NCI-H226 (cell line): Measurements from ENCODE around the gene PDXK.
"Not testable (repeated sequence)": the region's sequence is repeated elsewhere in the genome, so short reads cannot be mapped to it uniquely, and the experiment has no call there.

ENCODE experiments used
- DNase-seq: peaks from one replicate; pipeline ENCODE4 v3.0.0-alpha.2; 2015

The PDXK gene

DNA sequence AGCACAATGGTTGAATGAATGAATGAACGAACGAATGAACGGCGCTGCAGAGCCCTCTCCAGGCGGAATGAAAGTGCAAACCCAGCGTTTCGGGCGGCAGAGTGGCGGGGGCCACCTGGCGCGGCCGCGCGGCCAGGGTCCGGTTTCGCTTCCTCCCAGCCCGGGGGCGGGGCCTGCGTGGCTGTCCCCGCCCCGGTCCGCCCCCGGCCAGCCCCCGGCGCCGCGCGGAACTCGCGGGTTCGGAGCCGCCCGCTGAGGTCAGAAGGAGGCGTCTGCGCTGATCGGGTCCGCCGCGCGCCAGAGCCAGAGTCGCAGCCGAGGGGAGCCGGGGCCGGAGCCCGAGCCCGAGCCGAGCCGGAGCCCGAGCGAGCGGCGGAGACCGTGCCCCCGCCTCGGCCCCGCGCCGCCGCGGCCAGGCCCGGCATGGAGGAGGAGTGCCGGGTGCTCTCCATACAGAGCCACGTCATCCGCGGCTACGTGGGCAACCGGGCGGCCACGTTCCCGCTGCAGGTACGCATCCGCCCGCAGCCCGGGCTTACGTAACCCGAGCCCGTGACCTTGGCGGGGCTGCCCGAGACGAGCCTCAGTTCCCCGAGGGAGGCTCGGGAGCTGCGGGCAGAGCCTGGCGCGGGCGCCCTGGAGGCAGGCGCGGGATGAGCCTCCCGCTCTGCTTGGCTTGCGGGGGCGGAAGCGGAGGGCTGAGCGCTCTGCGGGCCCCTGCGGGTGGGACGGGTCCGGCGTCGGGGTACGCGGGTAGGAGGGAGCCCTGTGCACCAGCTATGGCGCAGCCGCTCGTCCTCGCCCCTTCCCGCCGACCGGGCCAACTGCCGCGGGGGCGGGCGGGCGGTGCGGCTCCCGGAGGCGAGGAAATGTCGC lies at the start of gene PDXK:
PDXK (plus strand) TSS at position 258 of the 876 bp plus-strand sequence; CDS start at position 424, 166 bp downstream.
- DNase-seq, result peak; percentile 76

DNA sequence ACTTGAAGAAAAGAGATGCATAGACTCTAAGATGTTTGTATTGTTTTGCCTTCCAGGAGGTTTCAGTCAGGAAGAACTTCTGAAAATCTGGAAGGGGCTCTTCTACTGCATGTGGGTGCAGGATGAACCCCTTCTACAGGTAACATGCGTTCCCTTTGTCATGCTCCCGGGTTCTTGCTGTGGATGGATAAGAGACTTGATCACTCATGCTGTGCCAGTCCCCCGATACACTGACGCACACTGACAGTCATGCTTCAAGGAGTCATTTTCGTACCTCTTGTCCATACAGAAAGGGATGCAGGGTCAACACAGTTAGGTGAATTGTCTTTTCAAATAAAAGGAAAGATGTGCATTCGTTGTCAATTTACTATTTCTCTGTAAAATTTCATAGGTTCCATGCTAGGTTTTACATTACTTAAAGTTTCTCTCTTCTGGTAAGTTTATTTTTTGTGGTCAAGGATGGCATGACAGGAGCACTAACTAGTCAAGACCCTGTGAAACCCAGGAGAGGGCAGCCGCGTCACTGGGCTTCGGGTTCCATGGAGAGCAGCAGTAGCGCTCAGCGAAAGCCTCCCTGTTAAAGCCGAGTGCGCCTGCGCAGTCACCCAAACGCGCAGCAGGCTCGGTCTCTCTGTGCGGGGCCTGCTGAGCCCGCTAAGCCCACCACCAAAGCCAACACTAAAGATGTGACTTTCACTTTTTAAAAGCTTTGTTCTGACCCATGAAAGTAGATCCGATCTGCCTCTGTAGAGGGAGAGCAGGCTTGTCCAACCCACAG lies 48.9 kb upstream of the PDXK start:
- DNase-seq, result no peak

DNA sequence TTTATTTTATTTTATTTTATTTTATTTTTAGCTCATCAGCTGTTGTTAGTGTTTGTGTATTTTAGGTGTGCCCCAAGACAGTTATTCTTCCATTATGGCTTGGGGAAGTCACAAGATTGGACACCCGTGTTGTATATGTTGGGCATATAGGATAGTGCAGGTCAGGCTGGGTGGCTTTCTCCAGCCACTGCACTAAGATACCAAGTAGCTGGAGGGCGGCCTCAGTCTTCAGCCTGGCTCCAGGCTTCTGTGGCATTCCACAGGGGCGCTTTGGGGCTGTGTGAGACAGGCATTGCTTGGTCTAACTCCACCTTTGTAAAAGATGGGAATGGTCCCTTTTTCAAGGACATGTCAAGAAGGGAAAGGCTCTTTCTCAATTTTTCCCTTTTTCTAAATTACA lies 43.1 kb upstream of the PDXK start:
- no peak for DNase-seq

DNA sequence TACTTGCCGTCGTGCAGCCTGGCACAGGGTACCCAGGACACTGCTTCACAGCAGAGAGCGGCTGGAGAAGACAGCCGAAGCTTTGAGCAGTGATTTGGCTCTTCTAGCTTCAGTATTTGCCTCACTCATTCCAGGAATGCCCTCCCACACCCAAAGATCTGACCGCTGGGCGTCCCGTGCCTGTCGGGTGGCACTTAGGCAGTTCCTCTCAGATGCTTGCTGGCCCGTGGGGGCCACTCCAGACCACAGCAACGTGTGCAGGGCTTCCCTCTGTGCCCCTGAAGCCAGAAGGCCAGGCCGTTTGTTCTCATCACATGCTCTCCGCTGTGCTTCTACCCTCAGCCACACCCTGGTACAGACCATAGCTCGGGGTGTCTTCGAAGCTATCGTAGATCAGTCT lies 42.5 kb upstream of the PDXK start:
- DNase-seq, result no peak

DNA sequence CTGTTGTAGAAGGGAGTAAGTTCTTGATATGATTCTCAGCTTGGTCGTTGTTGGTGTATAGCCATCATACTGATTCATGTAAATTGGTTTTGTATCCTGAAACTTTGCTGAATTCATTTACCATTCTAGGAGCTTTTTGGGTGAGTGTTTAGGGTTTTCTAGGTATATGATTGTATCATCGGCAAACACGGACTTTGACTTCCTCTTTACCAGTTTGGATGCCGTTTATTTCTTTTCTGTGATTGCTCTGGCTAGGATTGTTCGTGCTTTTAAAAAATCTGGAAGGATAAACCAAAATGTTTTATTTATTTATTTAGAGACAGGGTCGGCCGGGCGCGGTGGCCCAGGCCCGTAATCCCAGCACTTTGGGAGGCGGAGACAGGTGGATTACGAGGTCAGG lies 39.0 kb upstream of the PDXK start:
- DNase-seq, result no peak

DNA sequence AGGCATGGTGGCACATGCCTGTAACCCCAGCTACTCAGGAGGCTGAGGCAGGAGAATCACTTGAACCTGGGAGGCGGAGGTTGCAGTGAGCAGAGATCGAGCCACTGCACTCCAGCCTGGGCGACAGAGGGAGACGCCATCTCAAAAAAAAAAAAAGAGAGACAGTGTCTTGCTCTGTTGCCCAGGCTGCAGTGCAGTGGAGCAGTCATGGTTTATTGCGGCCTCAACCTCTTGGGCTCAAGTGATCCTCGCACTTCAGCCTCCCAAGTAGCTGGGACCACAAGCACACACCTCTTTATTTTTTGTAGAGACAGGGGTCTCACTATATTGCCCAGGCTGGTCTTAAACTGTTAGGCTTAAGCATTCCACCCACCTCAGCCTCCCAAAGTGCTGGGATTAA lies 38.5 kb upstream of the PDXK start:
- not testable (repeated sequence) for DNase-seq

DNA sequence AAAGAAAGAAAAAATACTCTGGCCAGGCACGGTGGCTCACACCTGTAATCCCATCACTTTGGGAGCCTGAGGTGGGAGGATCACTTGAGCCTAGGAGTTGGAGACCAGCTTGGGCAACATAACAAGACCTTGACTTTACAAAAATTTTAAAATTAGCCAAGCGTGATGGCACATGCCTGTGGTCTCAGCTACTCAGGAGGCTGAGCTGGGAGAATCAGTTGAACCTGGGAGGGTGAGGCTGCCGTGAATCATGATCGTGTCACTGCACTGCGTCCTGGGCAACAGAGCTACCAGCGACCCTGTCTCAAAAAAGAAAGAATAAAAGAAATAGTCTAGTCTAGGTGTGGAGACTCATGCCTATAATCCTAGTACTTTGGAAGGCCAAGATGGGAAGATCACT lies 37.3 kb upstream of the PDXK start:
- DNase-seq, result no peak

DNA sequence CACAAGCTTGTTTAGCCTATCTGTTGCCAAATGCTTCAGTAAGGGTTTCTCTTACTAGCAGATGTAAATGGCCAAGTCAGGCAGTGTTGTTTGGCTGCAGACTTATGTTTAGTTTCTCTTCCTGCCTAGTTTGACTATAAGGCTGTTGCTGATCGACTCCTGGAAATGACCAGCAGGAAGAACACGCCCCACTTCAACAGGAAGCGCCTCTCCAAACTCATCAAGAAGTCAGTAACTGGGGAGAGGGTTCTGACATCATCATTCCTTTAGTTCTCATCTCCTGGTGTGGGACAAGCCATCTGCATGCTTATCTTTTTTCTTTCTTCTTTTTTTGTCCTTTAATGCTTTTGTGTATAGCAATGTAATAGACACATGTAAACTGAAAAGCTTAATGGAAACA lies 34.5 kb upstream of the PDXK start:
- DNase-seq, result no peak

DNA sequence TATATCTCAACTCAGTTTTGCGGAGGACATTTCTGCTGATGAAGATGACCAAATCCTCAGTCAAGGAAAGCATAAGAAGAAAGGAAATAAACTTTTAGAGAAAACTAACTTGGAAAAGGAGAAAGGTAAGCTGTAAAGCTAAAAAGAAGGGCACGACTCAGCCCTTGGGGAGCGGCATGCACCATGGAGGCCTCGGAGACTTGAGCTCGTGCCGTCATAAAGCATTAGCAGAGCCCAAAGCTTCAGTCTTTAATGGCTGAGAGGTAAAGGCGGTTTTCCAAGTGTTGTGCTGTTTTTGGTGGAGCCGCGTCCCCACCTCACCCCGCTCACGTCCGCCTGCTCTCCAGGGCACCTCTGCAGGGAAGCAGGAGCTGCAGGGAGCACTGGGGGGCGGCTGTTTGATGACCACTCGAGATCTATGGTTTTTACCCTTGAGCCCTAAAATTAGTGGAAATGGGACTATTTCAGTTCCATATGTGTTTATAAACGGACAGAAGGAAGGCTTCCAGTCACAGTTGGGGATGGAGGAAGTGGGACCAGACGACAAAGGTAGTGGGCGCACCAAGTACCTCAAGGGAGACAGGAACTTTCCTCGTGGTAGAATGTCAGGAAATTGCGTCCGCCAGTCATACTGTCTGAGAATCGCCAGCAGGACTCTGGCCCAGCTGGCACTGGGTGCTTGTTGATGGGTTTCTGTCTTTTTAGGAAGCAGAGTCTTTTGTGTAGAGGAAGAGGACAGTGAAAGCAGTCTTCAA lies 31.9 kb upstream of the PDXK start:
- DNase-seq, result no peak

DNA sequence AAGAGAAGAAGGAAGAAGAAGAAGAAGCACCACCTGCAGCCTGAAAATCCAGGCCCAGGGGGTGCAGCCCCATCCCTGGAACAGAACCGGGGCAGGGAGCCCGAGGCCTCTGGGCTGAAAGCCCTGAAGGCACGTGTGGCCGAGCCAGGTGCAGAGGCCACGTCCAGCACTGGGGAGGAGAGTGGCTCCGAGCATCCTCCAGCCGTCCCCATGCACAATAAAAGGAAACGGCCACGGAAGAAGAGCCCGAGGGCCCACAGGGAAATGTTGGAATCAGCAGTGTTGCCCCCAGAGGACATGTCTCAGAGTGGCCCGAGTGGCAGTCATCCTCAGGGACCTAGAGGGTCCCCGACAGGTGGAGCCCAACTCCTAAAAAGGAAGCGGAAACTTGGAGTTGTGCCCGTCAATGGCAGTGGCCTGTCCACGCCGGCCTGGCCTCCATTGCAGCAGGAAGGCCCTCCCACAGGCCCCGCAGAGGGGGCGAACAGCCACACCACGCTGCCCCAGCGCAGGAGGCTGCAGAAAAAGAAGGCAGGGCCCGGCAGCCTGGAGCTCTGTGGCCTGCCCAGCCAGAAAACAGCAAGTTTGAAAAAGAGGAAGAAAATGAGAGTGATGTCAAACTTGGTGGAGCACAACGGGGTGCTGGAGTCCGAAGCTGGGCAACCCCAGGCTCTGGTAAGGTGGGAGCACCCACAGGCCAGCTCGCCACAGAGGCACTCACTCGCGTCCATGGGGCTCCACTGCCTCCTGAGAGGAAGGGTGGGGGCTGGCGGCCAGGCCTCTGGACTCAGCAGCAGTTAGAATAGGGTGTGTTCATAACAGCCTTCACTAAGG lies 31.1 kb upstream of the PDXK start:
- no peak for DNase-seq

DNA sequence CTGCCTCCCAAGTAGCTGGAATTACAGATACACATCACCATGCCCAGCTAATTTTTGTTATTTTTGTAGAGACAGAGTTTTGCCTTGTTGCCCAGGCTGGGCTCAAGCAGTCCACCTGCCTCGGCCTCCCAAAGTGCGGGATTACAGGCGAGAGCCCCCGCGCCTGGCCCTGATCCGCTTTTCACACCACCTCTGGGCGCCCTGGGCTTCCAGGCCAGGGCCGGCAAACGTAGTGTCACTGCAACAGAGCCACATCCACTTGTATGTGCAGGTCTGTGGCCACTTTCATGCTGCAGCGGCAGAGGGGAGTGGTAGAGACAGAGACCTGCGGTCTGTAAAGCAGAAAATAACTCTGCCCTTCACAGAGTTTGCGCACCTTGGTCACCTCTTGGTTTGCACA lies 30.0 kb upstream of the PDXK start:
- DNase-seq, result no peak

DNA sequence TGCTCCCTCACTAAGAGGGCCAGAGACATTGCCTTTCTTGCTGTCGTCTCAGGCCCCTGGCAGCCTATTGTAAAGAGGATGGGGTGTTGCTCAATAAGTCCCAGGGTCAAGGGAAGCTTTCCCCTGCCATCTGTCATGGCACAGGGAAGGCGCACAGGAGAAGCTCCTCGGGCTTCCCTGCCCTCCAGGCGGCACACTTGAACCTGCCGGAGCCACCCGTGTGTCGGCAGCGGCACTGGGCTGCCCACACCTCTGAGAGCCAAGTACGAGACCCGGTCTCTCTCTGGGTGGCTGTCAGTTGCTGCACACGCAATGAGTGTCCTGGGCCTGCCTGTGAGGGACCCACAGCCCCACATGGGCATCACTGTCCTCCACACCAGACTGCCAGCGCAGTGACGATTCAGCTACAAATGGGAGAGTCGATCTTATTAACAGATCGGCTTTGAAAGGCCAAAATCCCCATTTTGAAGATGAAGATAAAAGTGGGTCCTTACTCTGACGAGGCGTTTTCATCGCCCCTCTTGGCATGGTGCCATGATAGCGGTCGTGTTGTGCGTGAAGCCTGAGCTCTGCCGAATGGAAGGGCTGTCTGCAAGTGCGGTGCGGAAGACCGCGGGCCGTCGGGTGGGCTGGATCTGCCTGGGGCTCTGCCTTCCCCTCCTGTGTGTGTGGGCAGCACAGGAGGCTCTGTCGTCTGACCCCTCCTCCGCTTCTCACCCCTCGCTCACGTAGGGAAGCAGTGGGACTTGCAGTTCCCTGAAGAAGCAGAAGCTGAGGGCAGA lies 29.2 kb upstream of the PDXK start:
- no peak for DNase-seq

DNA sequence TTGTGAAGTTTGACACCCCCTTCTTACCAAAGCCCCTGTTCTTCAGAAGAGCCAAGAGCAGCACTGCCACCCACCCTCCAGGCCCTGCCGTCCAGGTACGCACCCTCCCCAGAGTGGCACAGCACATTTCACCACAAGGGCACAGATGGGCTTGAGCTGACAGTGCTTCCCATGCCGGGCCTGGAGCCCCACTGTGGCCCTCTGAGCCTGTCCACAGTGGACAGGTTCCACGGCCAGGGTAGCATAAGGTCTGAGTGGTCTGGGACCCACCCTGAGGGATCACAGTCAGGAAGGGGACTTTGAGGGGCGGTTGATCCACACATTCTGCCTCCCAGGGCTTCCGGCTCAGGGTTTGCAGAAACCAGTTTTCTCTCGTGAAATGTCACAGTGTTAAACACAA lies 28.6 kb upstream of the PDXK start:
- DNase-seq, result no peak

DNA sequence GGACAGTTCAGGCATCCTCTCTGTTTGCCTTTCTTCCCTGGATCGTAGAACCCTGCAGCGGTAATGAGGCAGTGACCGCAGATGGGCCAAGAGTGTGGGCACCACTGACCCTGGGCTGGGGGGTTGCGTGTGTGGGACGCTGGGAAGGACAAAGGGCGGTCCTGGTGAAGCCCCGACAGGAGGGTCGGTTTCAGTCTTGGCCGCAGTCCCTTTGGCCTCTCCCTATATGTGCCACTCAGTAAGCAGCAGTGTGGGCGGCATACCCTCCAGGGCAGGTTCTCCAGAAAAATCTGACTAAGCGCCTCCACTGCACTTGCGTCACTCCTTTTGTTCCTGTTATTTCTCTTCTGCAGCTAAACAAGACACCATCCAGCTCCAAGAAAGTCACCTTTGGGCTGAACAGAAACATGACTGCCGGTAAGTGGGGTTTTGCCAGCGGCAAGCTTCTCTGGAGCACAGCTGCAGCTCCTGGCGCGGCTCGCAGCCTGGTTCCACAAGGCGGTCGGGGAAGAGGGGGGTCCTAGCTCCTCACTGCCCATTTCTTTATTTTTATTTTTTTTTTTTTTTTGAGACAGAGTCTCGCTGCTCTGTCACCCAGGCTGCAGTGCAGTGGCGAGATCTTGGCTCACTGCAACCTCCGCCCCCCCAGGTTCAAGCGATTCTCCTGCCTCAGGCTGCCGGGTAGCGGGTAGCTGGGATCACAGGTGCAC lies 27.7 kb upstream of the PDXK start:
- no peak for DNase-seq

DNA sequence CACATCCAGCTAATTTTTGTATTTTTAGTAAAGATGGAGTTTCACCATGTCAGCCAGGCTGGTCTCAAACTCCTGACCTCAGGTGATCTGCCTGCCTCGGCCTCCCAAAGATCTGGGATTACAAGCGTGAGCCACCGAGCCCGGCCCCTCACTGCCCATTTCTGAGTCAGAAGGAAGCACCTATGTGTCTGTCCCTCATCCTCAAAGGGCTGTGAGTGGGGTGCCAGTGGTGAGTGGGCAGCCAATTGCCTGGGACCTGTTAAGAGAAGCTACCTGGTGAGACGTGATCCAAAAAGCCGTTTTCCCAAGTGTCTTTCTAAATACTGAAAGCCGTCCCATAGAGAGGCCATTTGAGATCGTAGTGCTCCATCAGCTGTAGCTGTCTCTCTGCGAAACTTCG lies 27.1 kb upstream of the PDXK start:
- DNase-seq, result no peak

DNA sequence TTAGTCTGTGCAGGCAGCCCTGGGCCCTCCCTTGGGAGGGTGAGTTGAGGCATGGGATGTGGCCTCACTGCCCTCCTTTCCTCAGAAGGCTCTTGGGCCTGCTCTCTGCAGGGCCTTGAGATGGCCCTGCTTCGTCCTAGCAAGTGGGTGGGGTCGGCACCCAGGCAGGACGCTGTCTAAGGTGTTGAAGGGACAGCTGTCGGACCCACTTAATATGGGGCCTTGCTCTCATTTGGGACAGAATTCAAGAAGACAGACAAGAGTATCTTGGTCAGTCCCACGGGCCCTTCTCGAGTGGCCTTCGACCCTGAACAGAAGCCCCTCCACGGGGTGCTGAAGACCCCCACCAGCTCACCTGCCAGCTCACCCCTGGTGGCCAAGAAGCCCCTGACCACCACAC lies 26.0 kb upstream of the PDXK start:
- DNase-seq, result no peak

DNA sequence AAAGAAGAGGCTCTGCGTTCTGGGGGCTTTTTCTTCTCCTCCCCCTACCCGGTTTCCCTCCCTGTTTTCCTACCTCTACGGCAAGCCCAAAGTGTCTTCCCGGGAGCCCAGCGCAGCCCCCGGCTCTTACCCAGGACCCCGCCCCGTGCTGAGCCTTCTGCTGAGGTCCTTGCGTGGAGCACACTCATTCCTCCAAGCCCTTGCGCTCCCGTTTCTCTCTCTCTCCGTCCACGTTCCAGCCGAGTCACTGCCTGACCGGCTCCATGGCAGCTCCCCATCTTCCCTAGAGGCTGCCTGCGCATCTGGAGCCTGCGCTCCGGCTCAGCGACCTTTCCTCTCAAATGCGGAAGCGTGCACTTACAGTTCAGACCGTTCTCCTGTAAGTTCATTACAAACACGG lies 24.9 kb upstream of the PDXK start:
- DNase-seq, result no peak

DNA sequence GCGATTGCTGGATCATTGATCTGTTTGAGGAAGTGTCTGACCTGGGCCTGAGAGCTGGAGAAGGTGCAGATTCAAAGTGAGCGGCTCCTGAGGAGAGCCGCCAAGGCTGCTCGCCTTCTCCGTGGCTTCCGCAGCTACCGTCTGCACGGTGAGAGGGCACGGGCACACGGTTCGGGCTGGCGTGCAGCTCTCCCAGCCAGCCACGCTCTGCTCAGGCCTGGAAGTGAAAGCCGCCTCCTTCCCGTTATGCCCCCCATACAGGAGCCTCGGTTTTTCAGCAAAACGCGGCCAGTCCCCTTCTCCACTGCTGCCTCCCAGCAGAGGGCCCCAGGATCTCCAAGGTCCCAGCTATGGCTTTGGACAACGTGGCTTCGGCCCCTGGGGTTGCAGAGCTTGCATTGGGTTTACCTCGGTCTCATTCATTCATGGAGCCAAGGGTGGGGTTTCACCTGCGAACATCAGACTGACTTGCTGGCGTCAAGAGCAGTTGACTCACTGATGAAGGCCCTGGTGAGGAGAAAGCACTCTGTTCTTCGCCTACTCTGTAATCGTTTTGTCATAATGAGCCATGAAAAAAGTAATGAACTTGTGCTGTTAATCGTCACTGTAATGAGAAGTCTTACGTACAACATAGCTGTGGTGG lies 24.4 kb upstream of the PDXK start:
- DNase-seq, result no peak

DNA sequence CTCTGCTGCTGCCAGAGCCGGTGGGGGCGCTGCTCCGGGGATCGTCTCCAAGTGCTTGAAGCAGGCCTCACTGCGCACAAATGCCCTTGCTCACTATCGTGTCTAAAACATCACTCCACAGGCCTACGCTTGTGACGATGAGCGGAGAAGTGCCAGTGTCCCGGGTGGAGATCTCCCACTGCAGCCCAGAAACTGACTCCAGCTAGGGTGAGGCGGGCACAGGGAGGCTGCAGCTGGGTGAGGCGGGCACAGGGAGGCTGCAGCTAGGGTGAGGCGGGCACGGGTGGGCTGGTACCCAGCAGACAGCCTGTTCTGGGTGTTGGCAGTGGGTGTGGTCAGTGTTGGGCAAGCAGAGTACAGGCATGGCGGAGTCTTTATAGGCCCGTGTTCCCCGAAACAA lies 22.7 kb upstream of the PDXK start:
- DNase-seq, result no peak
